Keratinocyte (primary cell): ENCODE measurements around the gene CEP85L.

ENCODE experiments used
- EZH2 ChIP-seq: IDR thresholded peaks from one replicate; pipeline ENCODE4 v1.6.1; 2012; ENCODE audit warnings: inconsistent platforms, mild to moderate bottlenecking, low read length, moderate library complexity
- TF ChIP-seq, protein P1 (sequence below), 3 experiments: IDR thresholded peaks in 1 of 3; conservative IDR thresholded peaks in 1 of 3; optimal IDR thresholded peaks in 1 of 3; 2 replicates in 2 of 3; 3 replicates in 1 of 3; pipeline versions ENCODE3 to v1.5.1; 2011; ENCODE audit warnings: low read length in 3 of 3, mild to moderate bottlenecking in 3 of 3, moderate library complexity in 2 of 3, control low read depth in 1 of 3, inconsistent platforms in 1 of 3; ENCODE audit not compliant: insufficient read depth in 2 of 3; ENCODE audit errors: extremely low read depth in 1 of 3

DNA sequence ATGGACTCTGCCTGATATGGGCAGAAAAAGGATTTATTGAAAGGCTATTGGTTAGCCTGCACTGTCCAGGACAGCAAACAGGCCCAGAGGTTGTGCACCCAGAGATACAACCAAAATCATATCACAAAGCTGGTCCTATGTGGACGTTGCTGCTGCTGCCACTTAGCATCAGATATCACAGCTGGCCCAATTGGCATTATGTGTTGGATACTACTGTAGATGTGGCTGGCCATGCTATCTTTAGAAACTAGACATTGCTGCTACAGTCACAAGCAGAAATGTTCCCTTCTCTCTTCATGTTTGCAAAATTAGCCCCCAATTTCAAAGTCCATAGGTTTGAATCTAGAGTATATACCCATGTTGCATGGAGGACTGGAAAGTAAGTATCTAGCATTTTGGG lies 42.2 kb upstream of the CEP85L start:
- TF ChIP-seq EZH2 = no peak
- TF ChIP-seq, protein P1, sequence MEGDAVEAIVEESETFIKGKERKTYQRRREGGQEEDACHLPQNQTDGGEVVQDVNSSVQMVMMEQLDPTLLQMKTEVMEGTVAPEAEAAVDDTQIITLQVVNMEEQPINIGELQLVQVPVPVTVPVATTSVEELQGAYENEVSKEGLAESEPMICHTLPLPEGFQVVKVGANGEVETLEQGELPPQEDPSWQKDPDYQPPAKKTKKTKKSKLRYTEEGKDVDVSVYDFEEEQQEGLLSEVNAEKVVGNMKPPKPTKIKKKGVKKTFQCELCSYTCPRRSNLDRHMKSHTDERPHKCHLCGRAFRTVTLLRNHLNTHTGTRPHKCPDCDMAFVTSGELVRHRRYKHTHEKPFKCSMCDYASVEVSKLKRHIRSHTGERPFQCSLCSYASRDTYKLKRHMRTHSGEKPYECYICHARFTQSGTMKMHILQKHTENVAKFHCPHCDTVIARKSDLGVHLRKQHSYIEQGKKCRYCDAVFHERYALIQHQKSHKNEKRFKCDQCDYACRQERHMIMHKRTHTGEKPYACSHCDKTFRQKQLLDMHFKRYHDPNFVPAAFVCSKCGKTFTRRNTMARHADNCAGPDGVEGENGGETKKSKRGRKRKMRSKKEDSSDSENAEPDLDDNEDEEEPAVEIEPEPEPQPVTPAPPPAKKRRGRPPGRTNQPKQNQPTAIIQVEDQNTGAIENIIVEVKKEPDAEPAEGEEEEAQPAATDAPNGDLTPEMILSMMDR (optimal IDR thresholded peaks at IDR 0.05 in 1 of 3, IDR thresholded peaks at IDR 0.05 in 1 of 3, conservative IDR thresholded peaks at IDR 0.05 in 1 of 3; ENCODE audit: extremely low read depth in 1 of 3, insufficient read depth in 2 of 3, low read length in 3 of 3) = no peak
